K562 (cell line): ENCODE measurements around the gene FPGS. TPM values are rescaled to one million over a fixed set of nuclear protein-coding genes. Genes with fewer than 3 reads are reported as not detected.

Experiments used
- CTCF ChIP-seq, 3 experiments: IDR thresholded peaks in 2 of 3; conservative IDR thresholded peaks in 1 of 3; 2 replicates each; pipeline ENCODE4 v1.5.1; 2011 to 2012; ENCODE audit warnings: low read length in 3 of 3, mild to moderate bottlenecking in 3 of 3, control low read depth in 2 of 3, improper control_type of control experiment in 1 of 3, inconsistent platforms in 1 of 3, low read depth in 1 of 3, mixed read lengths in 1 of 3, moderate library complexity in 1 of 3; ENCODE audit not compliant: insufficient read depth in 2 of 3
- EP400 ChIP-seq: fragments of 450-650 bp; IDR thresholded peaks from 2 replicates; pipeline ENCODE4 v1.6.1; 2017; ENCODE audit warnings: antibody characterized with exemption, mild to moderate bottlenecking, moderate library complexity
- GABPA ChIP-seq: fragments of 200-800 bp; sonication (Bioruptor generic); conservative IDR thresholded peaks from 2 replicates; pipeline ENCODE4 v1.6.1; 2016; ENCODE audit warnings: low read depth, missing genetic modification characterization, missing compliant biosample characterization
- GATAD2B ChIP-seq: fragments of 450-650 bp; IDR thresholded peaks from 2 replicates; pipeline ENCODE4 v1.6.1; 2017; ENCODE audit warnings: mild to moderate bottlenecking, borderline replicate concordance
- HNRNPL ChIP-seq: fragments of 200-400 bp; formaldehyde crosslinking; IDR thresholded peaks from 2 replicates; pipeline ENCODE4 v1.6.1; 2017; ENCODE audit warnings: low read depth, mild to moderate bottlenecking, low read length
- NRF1 ChIP-seq, 2 experiments: fragments of 450-650 bp; IDR thresholded peaks in 1 of 2; conservative IDR thresholded peaks in 1 of 2; 2 replicates each; pipeline ENCODE4 v1.6.1; 2014; ENCODE audit warnings: mild to moderate bottlenecking in 2 of 2
- RB1 ChIP-seq: fragments of 450-650 bp; IDR thresholded peaks from 2 replicates; pipeline ENCODE4 v1.6.1; 2017; ENCODE audit warnings: low read depth, mild to moderate bottlenecking
- RCOR1 ChIP-seq, 2 experiments: IDR thresholded peaks; 2 replicates each; pipeline ENCODE4 v1.6.1; 2012; ENCODE audit warnings: low read depth in 2 of 2, low read length in 2 of 2, borderline replicate concordance in 1 of 2, improper control_type of control experiment in 1 of 2
- SIN3A ChIP-seq, 2 experiments: fragments of 150-350 bp in 1 of 2; IDR thresholded peaks; 2 replicates each; pipeline ENCODE4 v1.6.1; 2011 to 2016; ENCODE audit warnings: borderline replicate concordance in 2 of 2, low read depth in 2 of 2, low read length in 2 of 2, mild to moderate bottlenecking in 2 of 2, moderate library complexity in 2 of 2; ENCODE audit not compliant: control insufficient read depth in 1 of 2
- SMAD1 ChIP-seq: fragments of 150-350 bp; IDR thresholded peaks from 2 replicates; pipeline ENCODE4 v1.6.1; 2014; ENCODE audit warnings: low read length, low read depth; ENCODE audit not compliant: partially characterized antibody
- SMARCE1 ChIP-seq: fragments of 450-650 bp; IDR thresholded peaks from 2 replicates; pipeline ENCODE4 v1.7.1; 2016; ENCODE audit warnings: mild to moderate bottlenecking
- SP2 ChIP-seq: IDR thresholded peaks from 2 replicates; pipeline ENCODE4 v1.6.1; 2011; ENCODE audit warnings: mild to moderate bottlenecking, low read depth, low read length, moderate library complexity; ENCODE audit not compliant: poor library complexity, severe bottlenecking; ENCODE audit errors: extremely low read depth
- SPI1 ChIP-seq: IDR thresholded peaks from 2 replicates; pipeline ENCODE4 v1.6.1; 2011; ENCODE audit warnings: low read depth, low read length, control low read depth, borderline replicate concordance
- THRA ChIP-seq: fragments of 450-650 bp; IDR thresholded peaks from 2 replicates; pipeline ENCODE4 v1.6.1; 2017; ENCODE audit warnings: mild to moderate bottlenecking, moderate library complexity
- VEZF1 ChIP-seq: fragments of 200-800 bp; sonication (Bioruptor generic); IDR thresholded peaks from 2 replicates; pipeline ENCODE4 v1.6.1; 2017; ENCODE audit warnings: missing genetic modification characterization, missing compliant biosample characterization
- YY1 ChIP-seq, 3 experiments: IDR thresholded peaks; 2 replicates each; pipeline ENCODE4 v1.6.1; 2011; ENCODE audit warnings: low read length in 2 of 3, mild to moderate bottlenecking in 2 of 3, moderate library complexity in 2 of 3, borderline replicate concordance in 1 of 3, control low read depth in 1 of 3, low read depth in 1 of 3; ENCODE audit not compliant: insufficient read depth in 3 of 3, insufficient replicate concordance in 2 of 3, control insufficient read depth in 1 of 3, insufficient read length in 1 of 3; ENCODE audit errors: extremely low read depth in 1 of 3
- ZBTB7A ChIP-seq: IDR thresholded peaks from 2 replicates; pipeline ENCODE4 v1.6.1; 2011; ENCODE audit warnings: low read depth, mild to moderate bottlenecking, low read length, moderate library complexity, borderline replicate concordance; ENCODE audit not compliant: control insufficient read depth
- ZNF354B ChIP-seq: fragments of 250-450 bp; sonication (Bioruptor Pico); IDR thresholded peaks from 2 replicates; pipeline ENCODE4 v1.4.0; 2020
- polyA plus RNA-seq, 8 experiments: library from polyadenylated mRNA; depleted of rRNA in 4 of 8; stranded (reverse) in 5 of 8; unstranded in 3 of 8; fragments of >200 nt; fragmentation: Nextera tagmentation in 2 of 8; fragmentation: Illumina TruSeq in 1 of 8; extraction: Ambion mirVana in 2 of 8; extraction: Trizol in 1 of 8; gene quantifications; 2 replicates each; pipeline versions ENCODE4 v1.2.1 to v1.2.3, GENCODE V29; 2011 to 2014; ENCODE audit warnings: inconsistent platforms in 1 of 8, missing spikeins in 1 of 8
- total RNA-seq, 7 experiments: library from RNA; depleted of rRNA in 6 of 7; stranded (reverse); fragments of >200 nt in 6 of 7; fragmentation: Illumina TruSeq in 2 of 7; extraction: Trizol in 2 of 7; gene quantifications; 2 replicates each; pipeline versions ENCODE4 v1.2.1 to v1.2.3, GENCODE V29; 2011 to 2021; ENCODE audit warnings: low replicate concordance in 1 of 7

The FPGS gene
- total and polyA plus RNA-seq, 9 of the 15 experiments (the other 6 are each of a cell fraction or from before 2014, with no cell fraction given), result 0.84 to 86.4 (median 59.2) TPM

- no peak for TF ChIP-seq SP2
- TF ChIP-seq SPI1, result peak; percentile 37; the same call in 1 of the 2 replicates
- peak; percentile 78 for TF ChIP-seq ZBTB7A
- TF ChIP-seq RB1, result peak; percentile 30
- TF ChIP-seq RCOR1 (IDR thresholded peaks at IDR 0.05; ENCODE audit: borderline replicate concordance in 1 of 2, low read depth in 2 of 2, low read length in 2 of 2), result peak in 1 of 2 experiments; percentile 22; a peak in 1 of 4 replicates
- peak; percentile 57 for TF ChIP-seq SMAD1
- peak; percentile 99 for TF ChIP-seq GABPA (tag)
- 0 out of 2 replicates have a peak, but pooled peaks have one; percentile 8 for TF ChIP-seq HNRNPL
- TF ChIP-seq EP400, result peak; percentile 86
- TF ChIP-seq SMARCE1, result peak; percentile 68; the same call in 1 of the 2 replicates
- peak; percentile 7 to 24; a peak in 1 of 4 replicates for TF ChIP-seq NRF1 (conservative IDR thresholded peaks at IDR 0.05 in 1 of 2, IDR thresholded peaks at IDR 0.05 in 1 of 2)
- TF ChIP-seq GATAD2B, result peak; percentile 90
- TF ChIP-seq YY1 (IDR thresholded peaks at IDR 0.05; ENCODE audit: borderline replicate concordance in 1 of 3, control insufficient read depth in 1 of 3, extremely low read depth in 1 of 3, insufficient read depth in 3 of 3, insufficient read length in 1 of 3, insufficient replicate concordance in 2 of 3, low read depth in 1 of 3, low read length in 2 of 3), result peak in 2 of 3 experiments; percentile 42 to 59
- no peak for TF ChIP-seq ZNF354B
- TF ChIP-seq THRA, result no peak
- TF ChIP-seq VEZF1 (CRISPR knock-in tag), result peak; percentile 87
- TF ChIP-seq SIN3A (IDR thresholded peaks at IDR 0.05; ENCODE audit: borderline replicate concordance in 2 of 2, control insufficient read depth in 1 of 2, low read depth in 2 of 2, low read length in 2 of 2), result peak; percentile 78 to 87
- TF ChIP-seq CTCF (IDR thresholded peaks at IDR 0.05 in 2 of 3, conservative IDR thresholded peaks at IDR 0.05 in 1 of 3; ENCODE audit: insufficient read depth in 2 of 3, low read depth in 1 of 3, low read length in 3 of 3), result peak in 1 of 3 experiments; percentile 71; a peak in 3 of 6 replicates
Observed at GRCh38 chr9:127785933-127786772, 16.5 kb upstream of the FPGS start, which contains the start of gene CDK9 (continued).
